ENCODE measurements around the gene KLHL11. TPM values are rescaled to one million over a fixed set of nuclear protein-coding genes. Genes with fewer than 3 reads are reported as not detected.
A peak's percentile ranks its signal among the peaks of the same experiment; 100 is the strongest.

Gene KLHL11, protein sequence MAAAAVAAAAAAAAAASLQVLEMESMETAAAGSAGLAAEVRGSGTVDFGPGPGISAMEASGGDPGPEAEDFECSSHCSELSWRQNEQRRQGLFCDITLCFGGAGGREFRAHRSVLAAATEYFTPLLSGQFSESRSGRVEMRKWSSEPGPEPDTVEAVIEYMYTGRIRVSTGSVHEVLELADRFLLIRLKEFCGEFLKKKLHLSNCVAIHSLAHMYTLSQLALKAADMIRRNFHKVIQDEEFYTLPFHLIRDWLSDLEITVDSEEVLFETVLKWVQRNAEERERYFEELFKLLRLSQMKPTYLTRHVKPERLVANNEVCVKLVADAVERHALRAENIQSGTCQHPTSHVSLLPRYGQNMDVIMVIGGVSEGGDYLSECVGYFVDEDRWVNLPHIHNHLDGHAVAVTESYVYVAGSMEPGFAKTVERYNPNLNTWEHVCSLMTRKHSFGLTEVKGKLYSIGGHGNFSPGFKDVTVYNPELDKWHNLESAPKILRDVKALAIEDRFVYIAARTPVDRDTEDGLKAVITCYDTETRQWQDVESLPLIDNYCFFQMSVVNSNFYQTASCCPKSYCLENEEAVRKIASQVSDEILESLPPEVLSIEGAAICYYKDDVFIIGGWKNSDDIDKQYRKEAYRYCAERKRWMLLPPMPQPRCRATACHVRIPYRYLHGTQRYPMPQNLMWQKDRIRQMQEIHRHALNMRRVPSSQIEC
- polyA plus RNA-seq: under 1 TPM; 0.59 to 0.74 TPM

DNA sequence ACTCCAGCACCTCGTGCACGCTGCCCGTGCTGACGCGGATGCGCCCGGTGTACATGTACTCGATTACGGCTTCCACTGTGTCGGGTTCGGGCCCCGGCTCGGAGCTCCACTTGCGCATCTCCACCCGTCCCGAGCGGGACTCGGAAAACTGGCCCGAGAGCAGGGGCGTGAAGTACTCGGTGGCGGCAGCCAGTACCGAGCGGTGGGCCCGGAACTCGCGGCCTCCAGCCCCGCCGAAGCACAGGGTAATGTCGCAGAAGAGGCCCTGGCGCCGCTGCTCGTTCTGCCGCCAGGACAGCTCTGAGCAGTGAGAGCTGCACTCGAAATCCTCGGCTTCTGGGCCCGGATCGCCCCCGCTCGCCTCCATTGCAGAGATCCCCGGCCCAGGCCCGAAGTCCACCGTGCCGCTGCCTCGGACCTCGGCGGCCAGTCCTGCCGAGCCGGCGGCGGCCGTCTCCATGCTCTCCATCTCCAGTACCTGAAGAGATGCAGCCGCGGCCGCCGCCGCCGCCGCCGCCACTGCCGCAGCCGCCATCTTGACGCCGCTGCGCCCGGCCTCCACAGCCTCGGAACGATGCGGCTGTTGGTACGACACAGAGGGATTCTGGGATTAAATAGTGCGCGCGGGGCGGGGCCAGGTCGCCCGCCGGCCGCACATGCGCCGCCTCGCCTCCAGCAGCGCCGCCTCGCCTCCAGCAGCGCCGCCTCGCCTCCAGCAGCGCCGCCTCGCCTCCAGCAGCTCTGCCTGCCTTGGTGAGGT, at the start of gene KLHL11:
Gene KLHL11, minus strand, starts transcription at position 588 of the 760 bp plus-strand sequence. Its CDS starts 53 bp downstream, at position 535.
- Histone ChIP-seq H3K4me3 (ENCODE audit: low read depth in 1 of 2, low read length in 2 of 2) (peak within 1 kb of the TSS; percentile 77 to 78), H3K4me1 (ENCODE audit: control insufficient read depth in 2 of 2, insufficient read depth in 2 of 2, low read length in 1 of 2) (peaks cover 0 to 7% of the 10 kb centered on the region in 2 donors), H3K27me3 (ENCODE audit: control insufficient read depth in 1 of 2, insufficient read depth in 2 of 2, low read length in 2 of 2) (no peaks in the 10 kb centered on the region), H3K27ac (ENCODE audit: low read depth in 2 of 2, low read length in 1 of 2) (peak within 1 kb of the TSS; percentile 82 to 95), H3K9me3 (ENCODE audit: control insufficient read depth in 2 of 2, insufficient read depth in 1 of 2, low read depth in 1 of 2, low read length in 1 of 2) (no peaks in the 10 kb centered on the region), H3K36me3 (ENCODE audit: control insufficient read depth in 2 of 2, insufficient read depth in 2 of 2, low read length in 1 of 2) (peaks cover 0 to under 1% of the 10 kb centered on the region in 2 donors)
- 0% methylated on average over 70 to 90 of the region's 90 CpGs for WGBS, 2 donors

DNA sequence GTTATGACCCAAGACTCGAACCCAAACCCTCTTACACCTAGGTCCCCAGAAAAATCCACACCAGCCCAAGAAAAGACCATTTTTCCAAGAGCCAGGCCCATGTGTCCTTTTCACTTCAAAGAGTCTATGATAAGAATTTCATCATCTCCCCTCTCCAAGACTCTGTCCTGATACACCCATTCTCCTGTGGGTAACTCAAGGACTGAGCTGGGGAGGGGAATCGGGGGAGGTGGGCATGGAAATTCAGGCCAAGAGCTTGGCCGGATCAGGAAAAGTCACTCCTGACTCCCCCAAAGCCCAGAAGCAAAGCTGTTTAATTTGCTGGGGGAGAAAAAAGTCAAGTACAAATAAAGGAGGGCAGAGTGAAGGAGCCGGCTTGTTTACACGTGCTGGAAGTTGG, 49.8 kb upstream of the KLHL11 start:
- Histone ChIP-seq H3K4me3 (ENCODE audit: low read depth in 1 of 2, low read length in 2 of 2) (no peak overlapping the region), H3K27ac (ENCODE audit: low read depth in 2 of 2, low read length in 1 of 2) (no peak overlapping the region), H3K36me3 (ENCODE audit: control insufficient read depth in 2 of 2, insufficient read depth in 2 of 2, low read length in 1 of 2) (peaks cover 28 to 30% of the 10 kb centered on the region in 2 donors), H3K27me3 (ENCODE audit: control insufficient read depth in 1 of 2, insufficient read depth in 2 of 2, low read length in 2 of 2) (no peaks in the 10 kb centered on the region), H3K9me3 (ENCODE audit: control insufficient read depth in 2 of 2, insufficient read depth in 1 of 2, low read depth in 1 of 2, low read length in 1 of 2) (no peaks in the 10 kb centered on the region), H3K4me1 (ENCODE audit: control insufficient read depth in 2 of 2, insufficient read depth in 2 of 2, low read length in 1 of 2) (peaks cover 3 to 9% of the 10 kb centered on the region in 2 donors)
- WGBS, 2 donors: 75 to 85% methylated on average over 5 of the region's 5 CpGs

DNA sequence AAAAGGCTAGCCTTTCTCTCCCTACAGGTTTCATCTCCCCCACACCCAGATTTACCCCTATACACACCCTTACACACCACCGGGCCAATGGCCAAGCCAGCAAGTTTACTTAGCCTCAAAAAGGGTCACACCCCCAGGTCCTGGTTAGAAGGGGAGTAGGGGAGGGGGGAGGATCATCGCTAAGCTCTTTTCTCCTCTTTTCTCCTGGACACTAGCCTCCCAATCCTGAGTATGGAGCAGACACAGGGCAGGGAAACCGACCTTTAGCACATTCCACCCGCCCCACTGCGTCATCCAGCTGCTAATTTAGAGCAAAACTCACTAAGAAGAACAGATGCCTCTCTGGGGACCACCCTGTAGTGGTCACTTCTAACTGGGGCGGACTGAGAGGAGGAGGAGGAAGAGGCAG, 49.1 kb upstream of the KLHL11 start:
- Histone ChIP-seq H3K4me3 (ENCODE audit: low read depth in 1 of 2, low read length in 2 of 2) (no peak overlapping the region), H3K9me3 (ENCODE audit: control insufficient read depth in 2 of 2, insufficient read depth in 1 of 2, low read depth in 1 of 2, low read length in 1 of 2) (no peaks in the 10 kb centered on the region), H3K27me3 (ENCODE audit: control insufficient read depth in 1 of 2, insufficient read depth in 2 of 2, low read length in 2 of 2) (no peaks in the 10 kb centered on the region), H3K27ac (ENCODE audit: low read depth in 2 of 2, low read length in 1 of 2) (no peak overlapping the region), H3K36me3 (ENCODE audit: control insufficient read depth in 2 of 2, insufficient read depth in 2 of 2, low read length in 1 of 2) (peaks cover 33 to 36% of the 10 kb centered on the region in 2 donors), H3K4me1 (ENCODE audit: control insufficient read depth in 2 of 2, insufficient read depth in 2 of 2, low read length in 1 of 2) (peaks cover 3 to 6% of the 10 kb centered on the region in 2 donors)
- 62 to 71% methylated on average over 6 of the region's 6 CpGs for WGBS, 2 donors

DNA sequence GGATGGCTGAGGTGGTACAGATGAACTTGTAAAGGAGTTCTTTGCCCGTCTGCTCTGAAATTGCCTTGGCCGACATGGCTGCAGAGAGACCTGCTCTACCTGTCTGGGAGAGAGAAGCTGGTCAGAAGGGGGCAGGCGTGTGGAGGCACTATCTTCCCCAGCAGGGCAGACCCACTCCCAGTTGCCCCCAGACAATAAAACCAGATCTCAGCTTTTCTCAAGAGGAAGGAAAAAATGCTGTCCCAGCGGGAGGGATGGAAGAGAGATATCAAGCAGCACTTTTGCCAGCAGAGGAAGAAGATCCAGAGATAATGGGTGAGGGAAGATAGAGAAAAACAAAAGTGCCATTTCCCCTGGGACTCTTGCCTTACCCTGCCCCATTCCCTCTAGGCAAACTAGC, 48.6 kb upstream of the KLHL11 start:
- no peak overlapping the region for H3K27ac ChIP-seq (ENCODE audit: low read depth in 2 of 2, low read length in 1 of 2)
- peaks cover 33 to 42% of the 10 kb centered on the region in 2 donors for H3K36me3 ChIP-seq (ENCODE audit: control insufficient read depth in 2 of 2, insufficient read depth in 2 of 2, low read length in 1 of 2)
- H3K4me3 ChIP-seq (ENCODE audit: low read depth in 1 of 2, low read length in 2 of 2): no peak overlapping the region

DNA sequence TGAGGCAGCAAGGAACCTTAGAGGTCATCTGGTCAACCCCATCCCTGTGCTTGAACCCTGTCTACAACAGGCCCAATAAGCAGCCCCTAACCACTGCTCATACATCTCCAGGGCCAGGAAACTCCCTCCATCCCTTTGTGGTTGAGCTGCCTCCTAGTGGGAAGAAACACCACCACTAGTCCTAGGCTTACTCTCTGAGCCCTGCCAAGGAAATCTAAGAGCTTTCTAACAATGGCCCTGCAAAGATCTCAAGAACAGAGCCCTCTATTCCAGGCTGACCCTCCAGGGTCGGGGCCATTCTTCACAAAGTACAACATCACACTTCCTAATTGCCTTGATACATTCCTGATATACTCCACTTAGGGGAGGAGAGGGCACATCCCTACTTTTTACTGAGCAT, 47.7 kb upstream of the KLHL11 start:
- Histone ChIP-seq H3K9me3 (ENCODE audit: control insufficient read depth in 2 of 2, insufficient read depth in 1 of 2, low read depth in 1 of 2, low read length in 1 of 2) (no peaks in the 10 kb centered on the region), H3K27me3 (ENCODE audit: control insufficient read depth in 1 of 2, insufficient read depth in 2 of 2, low read length in 2 of 2) (no peaks in the 10 kb centered on the region), H3K27ac (ENCODE audit: low read depth in 2 of 2, low read length in 1 of 2) (no peak overlapping the region), H3K4me3 (ENCODE audit: low read depth in 1 of 2, low read length in 2 of 2) (no peak overlapping the region), H3K4me1 (ENCODE audit: control insufficient read depth in 2 of 2, insufficient read depth in 2 of 2, low read length in 1 of 2) (peaks cover 5% of the 10 kb centered on the region in 2 donors), H3K36me3 (ENCODE audit: control insufficient read depth in 2 of 2, insufficient read depth in 2 of 2, low read length in 1 of 2) (peaks cover 36 to 49% of the 10 kb centered on the region in 2 donors)
- 85 to 86% methylated on average over 1 of the region's 1 CpG for WGBS, 2 donors

More for the DNA sequence above, 48.6 kb upstream of the KLHL11 start:
- H3K9me3 ChIP-seq (ENCODE audit: control insufficient read depth in 2 of 2, insufficient read depth in 1 of 2, low read depth in 1 of 2, low read length in 1 of 2): no peaks in the 10 kb centered on the region
- peaks cover 5% of the 10 kb centered on the region in 2 donors for H3K4me1 ChIP-seq (ENCODE audit: control insufficient read depth in 2 of 2, insufficient read depth in 2 of 2, low read length in 1 of 2)
- H3K27me3 ChIP-seq (ENCODE audit: control insufficient read depth in 1 of 2, insufficient read depth in 2 of 2, low read length in 2 of 2): no peaks in the 10 kb centered on the region
- 80 to 92% methylated on average over 4 of the region's 4 CpGs for WGBS, 2 donors

DNA sequence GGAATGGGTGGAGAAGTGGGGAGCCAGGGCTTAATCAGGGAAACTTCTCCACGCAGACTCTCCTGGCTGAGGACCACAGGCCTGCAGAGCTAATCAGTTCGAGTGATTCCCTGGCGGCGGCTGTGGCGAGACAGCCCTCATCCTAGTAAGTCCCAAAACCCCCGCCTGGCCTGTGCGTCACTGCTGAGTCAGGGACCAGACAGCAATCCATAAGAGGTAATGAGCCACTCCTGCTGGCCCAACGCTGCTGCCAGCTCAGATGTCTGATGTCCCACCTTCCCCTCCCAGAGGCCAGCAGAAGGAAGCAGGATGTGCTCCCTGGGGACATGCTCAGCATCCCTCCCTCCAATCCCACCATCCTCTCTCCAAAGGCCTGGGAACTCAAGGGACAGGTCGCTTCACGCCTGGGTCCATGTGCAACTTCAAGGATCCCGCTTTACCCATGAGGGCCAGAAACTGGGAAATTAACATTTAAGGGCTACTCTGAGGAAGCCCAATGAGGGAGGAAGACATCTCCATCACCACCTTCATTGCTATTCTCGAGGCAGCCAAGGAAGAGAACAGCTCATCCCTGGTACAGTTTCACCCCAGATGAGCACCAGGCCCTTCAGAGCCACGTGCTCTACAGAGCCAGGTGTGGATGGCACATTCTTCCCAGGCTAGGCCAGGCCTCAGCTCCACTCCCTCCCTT, 45.6 kb upstream of the KLHL11 start:
- WGBS, 2 donors: 90 to 93% methylated on average over 13 of the region's 13 CpGs
- Histone ChIP-seq H3K9me3 (ENCODE audit: control insufficient read depth in 2 of 2, insufficient read depth in 1 of 2, low read depth in 1 of 2, low read length in 1 of 2) (no peaks in the 10 kb centered on the region), H3K27me3 (ENCODE audit: control insufficient read depth in 1 of 2, insufficient read depth in 2 of 2, low read length in 2 of 2) (no peaks in the 10 kb centered on the region), H3K4me1 (ENCODE audit: control insufficient read depth in 2 of 2, insufficient read depth in 2 of 2, low read length in 1 of 2) (peaks cover 2 to 5% of the 10 kb centered on the region in 2 donors), H3K27ac (ENCODE audit: low read depth in 2 of 2, low read length in 1 of 2) (no peak overlapping the region), H3K4me3 (ENCODE audit: low read depth in 1 of 2, low read length in 2 of 2) (no peak overlapping the region), H3K36me3 (ENCODE audit: control insufficient read depth in 2 of 2, insufficient read depth in 2 of 2, low read length in 1 of 2) (peaks cover 40 to 62% of the 10 kb centered on the region in 2 donors)

DNA sequence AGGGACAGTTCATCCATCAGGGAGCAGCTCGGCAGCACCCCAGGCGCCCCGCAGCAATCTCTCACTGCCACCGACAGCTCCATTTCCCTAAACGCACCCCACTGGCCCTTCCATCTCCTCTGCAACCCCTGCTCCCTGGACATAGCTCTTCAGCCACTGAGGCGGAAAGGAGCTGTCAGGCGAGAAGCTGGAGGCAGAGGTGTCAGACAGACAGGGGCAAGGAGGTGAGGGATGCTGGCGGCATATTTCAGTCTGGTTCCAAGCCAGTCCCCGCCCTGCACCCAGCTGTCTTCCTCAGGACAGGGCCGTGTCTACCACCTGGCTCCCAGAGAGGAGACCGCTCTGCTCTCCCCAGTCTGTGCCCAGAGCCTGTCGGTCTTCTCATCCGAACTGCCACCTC, 43.9 kb upstream of the KLHL11 start:
- H3K27ac ChIP-seq (ENCODE audit: low read depth in 2 of 2, low read length in 1 of 2): no peak overlapping the region
- peaks cover 50 to 79% of the 10 kb centered on the region in 2 donors for H3K36me3 ChIP-seq (ENCODE audit: control insufficient read depth in 2 of 2, insufficient read depth in 2 of 2, low read length in 1 of 2)
- H3K4me1 ChIP-seq (ENCODE audit: control insufficient read depth in 2 of 2, insufficient read depth in 2 of 2, low read length in 1 of 2): peaks cover 2 to 5% of the 10 kb centered on the region in 2 donors
- WGBS, 2 donors: 89 to 91% methylated on average over 13 of the region's 13 CpGs
- no peaks in the 10 kb centered on the region for H3K27me3 ChIP-seq (ENCODE audit: control insufficient read depth in 1 of 2, insufficient read depth in 2 of 2, low read length in 2 of 2)
- no peaks in the 10 kb centered on the region for H3K9me3 ChIP-seq (ENCODE audit: control insufficient read depth in 2 of 2, insufficient read depth in 1 of 2, low read depth in 1 of 2, low read length in 1 of 2)
- no peak overlapping the region for H3K4me3 ChIP-seq (ENCODE audit: low read depth in 1 of 2, low read length in 2 of 2)

DNA sequence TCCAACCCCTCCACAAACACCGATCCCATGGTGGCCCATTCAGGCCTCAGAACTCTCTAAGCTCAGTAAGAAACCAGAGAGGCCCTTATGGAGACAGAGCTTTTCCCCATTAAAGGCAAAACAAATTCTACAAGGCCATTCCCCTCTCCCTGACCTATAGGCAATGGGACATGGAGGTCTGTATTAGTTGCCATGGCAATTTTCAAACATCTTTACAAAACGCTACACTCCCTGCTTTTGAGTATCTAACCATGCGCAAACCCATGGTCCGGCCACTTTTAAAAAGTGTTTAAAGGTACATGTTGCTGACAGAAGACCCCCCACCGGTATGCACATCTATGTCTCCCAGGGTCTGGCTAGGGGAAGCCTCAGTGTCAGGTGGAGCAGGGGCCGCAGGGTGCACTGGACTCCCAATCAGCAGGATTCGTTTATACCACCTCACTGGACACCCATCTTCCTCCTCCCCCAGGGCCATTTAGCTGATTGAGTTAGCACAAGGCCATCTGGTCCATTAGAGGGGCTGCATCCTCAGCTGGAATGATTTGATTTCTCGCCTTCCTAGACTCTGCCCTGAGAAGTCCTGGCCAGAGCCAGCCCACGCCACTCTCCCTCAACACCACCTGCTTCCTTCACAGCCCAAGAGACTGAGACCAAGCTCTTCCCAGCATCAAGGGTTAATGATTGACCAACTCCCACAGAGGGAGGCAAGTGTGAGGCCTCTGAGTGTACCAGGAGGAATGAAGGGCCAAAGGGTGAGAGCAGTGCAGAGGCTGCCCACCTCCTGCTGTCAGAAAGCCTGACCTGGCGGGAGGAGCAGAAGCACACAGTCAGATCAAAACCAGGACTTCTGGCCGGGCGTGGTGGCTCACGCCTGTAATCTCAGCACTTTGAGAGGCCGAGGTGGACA, 42.7 kb upstream of the KLHL11 start:
- H3K4me1 ChIP-seq (ENCODE audit: control insufficient read depth in 2 of 2, insufficient read depth in 2 of 2, low read length in 1 of 2): peaks cover 0 to 5% of the 10 kb centered on the region in 2 donors
- H3K27ac ChIP-seq (ENCODE audit: low read depth in 2 of 2, low read length in 1 of 2): no peak overlapping the region
- 73 to 93% methylated on average over 14 of the region's 14 CpGs for WGBS, 2 donors
- H3K9me3 ChIP-seq (ENCODE audit: control insufficient read depth in 2 of 2, insufficient read depth in 1 of 2, low read depth in 1 of 2, low read length in 1 of 2): no peaks in the 10 kb centered on the region
- H3K27me3 ChIP-seq (ENCODE audit: control insufficient read depth in 1 of 2, insufficient read depth in 2 of 2, low read length in 2 of 2): no peaks in the 10 kb centered on the region
- H3K4me3 ChIP-seq (ENCODE audit: low read depth in 1 of 2, low read length in 2 of 2): no peak overlapping the region
- peaks cover 42 to 73% of the 10 kb centered on the region in 2 donors for H3K36me3 ChIP-seq (ENCODE audit: control insufficient read depth in 2 of 2, insufficient read depth in 2 of 2, low read length in 1 of 2)

Measured in esophagus (tissue), 2 donors.